Measurements from ENCODE around the gene DOHH. TPM values are rescaled to one million over a fixed set of nuclear protein-coding genes. Genes with fewer than 3 reads are reported as not detected.

The DOHH gene
- total RNA-seq, 1 donor from 2014 or later = 15.0 TPM

DNA sequence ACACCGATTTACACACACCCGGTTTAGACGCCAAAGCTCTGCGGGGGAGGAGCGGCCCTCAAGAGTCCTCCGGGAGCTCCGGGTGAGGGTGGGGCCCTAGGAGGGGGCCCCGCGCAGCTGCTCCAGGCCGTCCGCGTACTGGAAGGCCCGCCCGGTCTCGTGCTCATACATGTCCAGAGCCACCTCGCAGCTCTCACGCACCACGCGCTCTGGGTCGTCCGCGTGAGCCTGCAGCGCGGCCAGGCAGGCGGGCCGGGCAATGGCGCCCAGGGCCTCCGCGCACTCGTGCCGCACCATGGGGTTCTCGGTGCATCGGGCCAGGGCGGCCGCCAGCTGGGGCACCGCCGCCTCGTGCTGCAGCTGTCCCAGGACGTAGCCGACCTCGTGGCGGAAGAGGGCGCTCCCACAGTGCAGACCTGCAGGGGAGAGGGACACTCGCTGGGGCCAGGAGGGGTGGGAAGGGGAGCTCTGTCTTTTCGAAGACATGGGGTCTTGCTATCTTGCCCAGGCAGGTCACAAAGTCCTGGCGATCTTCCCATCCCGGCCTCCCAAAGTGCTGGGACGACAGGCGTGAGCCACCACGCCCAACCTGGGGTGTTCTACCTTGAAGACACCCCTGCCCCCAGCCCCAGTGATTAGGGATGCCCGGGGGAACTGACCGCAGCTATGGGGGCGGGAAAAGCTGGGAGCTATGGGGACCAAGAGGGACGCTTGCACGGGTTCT, 8.9 kb downstream of the DOHH start:
- TF ChIP-seq POLR2A (IDR thresholded peaks at IDR 0.05) (no peak), CTCF (IDR thresholded peaks at IDR 0.05) (no peak), POLR2AphosphoS5 (IDR thresholded peaks at IDR 0.05; ENCODE audit: insufficient read depth in 1 of 2, low read depth in 1 of 2) (no peak)
- peaks cover 0 to 32% of the 10 kb centered on the region in 2 donors for H3K36me3 ChIP-seq
- DNase-seq (ENCODE audit: extremely low spot score in 2 of 2) = no peak

DNA sequence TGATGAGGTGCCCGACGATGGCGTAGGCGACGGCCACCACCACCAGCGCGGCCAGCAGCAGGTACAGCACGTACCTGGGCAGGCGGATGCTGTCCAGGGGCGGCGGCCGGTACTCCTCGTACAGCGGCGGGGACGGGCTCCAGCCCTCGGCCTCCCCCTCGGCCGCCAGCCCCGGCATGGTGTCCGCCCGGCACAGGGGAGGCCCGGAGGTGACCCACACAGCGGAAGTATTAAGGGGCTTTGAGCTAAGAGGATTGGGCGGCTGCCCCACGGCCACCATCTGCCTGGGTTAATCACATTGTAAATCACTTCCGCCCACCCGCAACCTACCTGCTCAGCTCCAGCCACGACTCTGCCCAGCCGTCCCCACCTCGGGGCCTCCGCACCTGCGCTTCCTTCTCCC, 17.2 kb downstream of the DOHH start, which contains the start of gene SMIM44:
SMIM44 (minus strand) TSS at position 216 of the 403 bp plus-strand sequence; CDS start at position 178, 38 bp downstream.
- no peaks in the 10 kb centered on the region for H3K27me3 ChIP-seq
- intact Hi-C loops (cut with DNase I) = no loop called here
- no peak for DNase-seq (ENCODE audit: extremely low spot score in 2 of 2)
- no peaks in the 10 kb centered on the region for H3K9me3 ChIP-seq
- no peak within 1 kb of the TSS for H3K4me3 ChIP-seq
- no peaks in the 10 kb centered on the region for H3K4me1 ChIP-seq
- no peak for TF ChIP-seq POLR2AphosphoS5 (IDR thresholded peaks at IDR 0.05; ENCODE audit: insufficient read depth in 1 of 2, low read depth in 1 of 2)
- TF ChIP-seq POLR2A (IDR thresholded peaks at IDR 0.05) = no peak
- no peak for TF ChIP-seq CTCF (IDR thresholded peaks at IDR 0.05)
- no peaks in the 10 kb centered on the region for H3K36me3 ChIP-seq
- no peak within 1 kb of the TSS for H3K27ac ChIP-seq

More for the DNA sequence above, 8.9 kb downstream of the DOHH start:
- H3K27me3 ChIP-seq = no peaks in the 10 kb centered on the region
- no peak overlapping the region for H3K4me3 ChIP-seq
- no peak overlapping the region for H3K27ac ChIP-seq
- intact Hi-C loops (cut with DNase I) = no loop called here
- H3K4me1 ChIP-seq = peaks cover 11% of the 10 kb centered on the region
- H3K9me3 ChIP-seq = no peaks in the 10 kb centered on the region

GRCh38 chr19:3482507-3483225, 17.8 kb downstream of the DOHH start:
- DNase-seq (ENCODE audit: extremely low spot score in 2 of 2) = no peak
- no peak overlapping the region for H3K27ac ChIP-seq
- H3K4me1 ChIP-seq = no peaks in the 10 kb centered on the region
- no peaks in the 10 kb centered on the region for H3K27me3 ChIP-seq
- no peak for TF ChIP-seq POLR2AphosphoS5 (IDR thresholded peaks at IDR 0.05; ENCODE audit: insufficient read depth in 1 of 2, low read depth in 1 of 2)
- no peak for TF ChIP-seq POLR2A (IDR thresholded peaks at IDR 0.05)
- no peak for TF ChIP-seq CTCF (IDR thresholded peaks at IDR 0.05)
- H3K4me3 ChIP-seq = no peak overlapping the region
- intact Hi-C loops (cut with DNase I) = no loop called here
- H3K9me3 ChIP-seq = no peaks in the 10 kb centered on the region
- H3K36me3 ChIP-seq = no peaks in the 10 kb centered on the region

DNA sequence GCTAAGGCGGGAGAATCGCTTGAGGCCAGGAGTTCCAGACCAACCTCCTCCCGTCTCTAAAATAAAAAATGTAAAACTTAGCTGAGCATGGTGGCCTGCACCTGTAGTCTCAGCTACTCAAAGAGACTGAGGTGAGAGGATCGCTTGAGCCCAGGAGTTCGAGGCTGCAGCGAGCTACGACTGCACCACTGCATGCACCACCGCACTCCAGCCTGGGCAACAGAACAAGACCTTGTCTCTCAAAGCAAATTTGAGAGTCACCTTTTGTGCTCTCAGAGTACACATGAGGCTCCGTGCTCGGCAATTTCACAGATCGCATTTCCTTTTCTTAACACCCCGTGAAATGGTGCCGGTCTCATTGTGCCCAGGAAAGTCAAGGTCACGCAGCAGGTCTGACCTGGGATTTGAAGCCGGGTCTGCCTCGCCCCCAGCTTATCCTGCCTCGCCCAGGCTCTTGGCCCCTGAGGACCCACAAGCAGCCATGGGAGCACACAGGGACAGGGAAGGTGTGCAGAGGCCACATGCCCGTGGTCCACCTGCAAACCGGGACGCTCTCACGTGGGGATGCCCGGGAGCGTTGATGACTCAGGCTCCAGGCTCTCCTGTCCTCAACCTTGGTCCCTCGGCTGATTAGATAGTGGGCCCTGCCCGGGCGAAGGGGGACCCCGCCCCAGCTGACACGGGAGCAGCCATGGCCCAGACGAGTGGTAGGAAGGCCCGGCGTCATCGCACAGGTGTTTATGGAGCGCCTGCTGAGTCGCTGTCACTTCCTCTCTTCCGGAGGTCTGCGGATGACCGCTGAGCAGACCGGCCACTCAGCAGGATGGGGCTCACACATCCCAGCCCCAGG, 19.0 kb downstream of the DOHH start:
- no peak overlapping the region for H3K27ac ChIP-seq
- H3K27me3 ChIP-seq = no peaks in the 10 kb centered on the region
- no peaks in the 10 kb centered on the region for H3K36me3 ChIP-seq
- no peaks in the 10 kb centered on the region for H3K4me1 ChIP-seq
- H3K9me3 ChIP-seq = no peaks in the 10 kb centered on the region
- no peak for DNase-seq (ENCODE audit: extremely low spot score in 2 of 2)
- no peak overlapping the region for H3K4me3 ChIP-seq
- no peak for TF ChIP-seq CTCF (IDR thresholded peaks at IDR 0.05)
- TF ChIP-seq POLR2A (IDR thresholded peaks at IDR 0.05) = no peak
- TF ChIP-seq POLR2AphosphoS5 (IDR thresholded peaks at IDR 0.05; ENCODE audit: insufficient read depth in 1 of 2, low read depth in 1 of 2) = no peak
- intact Hi-C loops (cut with DNase I) = no loop called here

All from vagina (tissue), 2 donors.